ENCODE data around the gene SLC26A2. TPM values are rescaled to one million over a fixed set of nuclear protein-coding genes. Genes with fewer than 3 reads are reported as not detected.

SLC26A2 gene
- total RNA-seq, 2 experiments from 2014 or later, result 7.6 to 8.0 TPM

DNA sequence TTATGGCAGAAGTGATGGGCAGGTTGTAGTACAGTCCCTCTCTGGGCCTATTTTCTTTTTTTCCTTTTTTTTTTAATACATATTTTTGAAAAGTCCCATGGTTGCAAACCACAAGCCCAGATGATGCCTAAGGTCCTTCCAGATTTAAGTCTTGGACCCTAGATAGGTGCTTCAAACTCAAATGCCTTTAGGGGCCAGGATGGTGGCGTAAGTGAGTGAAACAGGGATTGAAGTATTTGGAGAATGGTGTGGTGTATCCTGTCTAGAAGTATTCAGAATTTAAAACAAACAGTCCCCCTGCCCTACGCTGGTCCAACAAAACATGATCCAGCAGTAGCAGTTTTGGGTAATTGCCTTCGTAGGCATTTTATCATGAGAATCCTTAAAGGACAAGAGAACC, 37.7 kb downstream of the SLC26A2 start:
- Mint-ChIP-seq H3K27me3 (ENCODE audit: low read depth) (no peaks in the 10 kb centered on the region), H3K4me1 (ENCODE audit: low read depth) (peaks cover 28% of the 10 kb centered on the region), H3K36me3 (ENCODE audit: low read depth) (peaks cover 11% of the 10 kb centered on the region), H3K27ac (no peak overlapping the region), H3K9me3 (ENCODE audit: insufficient read depth) (no peaks in the 10 kb centered on the region), H3K4me3 (no peak overlapping the region)
- ATAC-seq (no peak), DNase-seq (no peak)
- ChIA-PET POLR2A (no interaction called here), CTCF (interaction anchor here (1.2 to 2.8 kb wide), 2 partner anchors 8 to 164 kb away, joined by 4 to 16 read pairs; no protein-coding TSS in a partner anchor)

GRCh38 chr5:149999359-149999758, 38.8 kb downstream of the SLC26A2 start:
- ATAC-seq, result no peak
- H3K27me3 Mint-ChIP-seq (ENCODE audit: low read depth), result no peaks in the 10 kb centered on the region
- ChIA-PET CTCF (interaction anchor here (0.6 to 2.8 kb wide), 8 partner anchors 9 to 221 kb away, joined by 3 to 16 read pairs (median 4); partner anchors contain the start of gene SLC26A2), POLR2A (interaction anchor here (1.4 kb wide), 1 partner anchor 245 kb away, joined by 3 read pairs; no protein-coding TSS in a partner anchor)
- peaks cover 19% of the 10 kb centered on the region for H3K36me3 Mint-ChIP-seq (ENCODE audit: low read depth)
- no peaks in the 10 kb centered on the region for H3K9me3 Mint-ChIP-seq (ENCODE audit: insufficient read depth)
- peak overlapping the region; percentile 96 for H3K27ac Mint-ChIP-seq
- H3K4me1 Mint-ChIP-seq (ENCODE audit: low read depth), result peaks cover 36% of the 10 kb centered on the region
- no peak for DNase-seq
- peak overlapping the region; percentile 94 for H3K4me3 Mint-ChIP-seq

DNA sequence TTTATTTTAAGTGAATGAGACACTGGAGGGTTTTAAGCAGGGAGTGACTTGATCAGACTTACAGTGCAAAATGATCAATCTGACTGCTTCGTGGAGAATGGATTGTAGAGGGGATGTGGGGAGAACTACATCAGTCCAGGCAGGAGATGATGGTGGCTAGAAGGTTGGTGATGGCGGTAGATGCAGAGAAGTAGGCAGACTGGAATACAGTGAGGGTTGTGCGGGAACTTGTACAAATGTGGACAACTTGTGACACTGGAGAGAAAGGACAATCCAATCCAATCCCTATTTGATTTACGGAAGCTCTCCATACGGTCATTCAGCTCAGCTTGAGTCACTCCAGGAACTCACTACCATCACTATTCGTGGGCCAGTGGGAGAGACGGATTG, 39.3 kb downstream of the SLC26A2 start:
- peaks cover 22% of the 10 kb centered on the region for H3K36me3 Mint-ChIP-seq (ENCODE audit: low read depth)

DNA sequence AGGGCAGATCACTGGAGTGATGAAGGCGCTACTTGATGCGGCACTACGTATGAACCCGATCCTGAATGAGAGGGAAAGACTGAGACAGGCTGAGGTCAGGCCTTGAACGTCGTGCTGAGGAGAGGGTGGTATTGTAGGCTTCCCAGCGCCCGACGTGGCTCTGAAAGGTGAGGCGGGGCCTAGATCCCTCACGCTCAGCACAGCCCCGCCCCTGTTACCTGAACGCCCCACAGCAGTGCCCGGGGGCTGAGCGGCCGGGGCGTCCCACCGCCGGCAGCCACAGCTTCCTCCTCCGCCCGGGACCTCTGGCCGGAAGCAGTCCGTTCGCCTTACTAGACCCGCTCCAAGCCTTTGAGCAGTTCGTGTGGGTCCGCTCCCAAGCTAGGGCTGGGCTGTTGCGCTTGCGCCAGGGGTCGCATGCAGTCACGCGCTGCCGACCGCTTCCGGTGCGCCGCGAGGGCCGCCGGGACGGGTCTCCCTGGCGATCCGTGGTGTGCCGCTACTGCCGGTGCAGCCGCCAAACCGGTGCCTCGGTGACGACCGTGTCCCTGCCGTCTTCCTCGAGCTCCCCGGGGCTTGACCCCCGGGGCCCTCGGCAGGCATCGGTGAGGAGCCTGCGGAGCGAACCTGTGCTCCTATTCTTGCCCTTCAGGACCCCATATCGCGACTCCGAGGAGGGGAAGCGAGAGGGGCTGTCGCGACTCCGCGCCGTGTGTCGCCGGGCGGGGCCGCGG, 39.9 kb downstream of the SLC26A2 start, which contains the start of the genes HMGXB3 and TIGD6:
TSS of gene HMGXB3 (plus strand) at position 484 of the 734 bp plus-strand sequence. CDS start 4,114 bp downstream, outside the sequence.
TSS of gene TIGD6 (minus strand) at position 399 of the 734 bp plus-strand sequence. CDS start 4,306 bp downstream, outside the sequence.
- peak within 1 kb of the TSS; percentile 96 for H3K27ac Mint-ChIP-seq
- ChIA-PET POLR2A (interaction anchor here (0.6 to 2.3 kb wide), 14 partner anchors 21 to 413 kb away, joined by 3 to 14 read pairs (median 3); partner anchors contain the start of genes CD74, PPARGC1B and SLC26A2), CTCF (interaction anchor here (1.0 to 2.8 kb wide), 10 partner anchors 9 to 218 kb away, joined by 3 to 16 read pairs (median 4); partner anchors contain the start of gene SLC26A2)
- H3K27me3 Mint-ChIP-seq (ENCODE audit: low read depth), result no peaks in the 10 kb centered on the region
- peak; percentile 83 for ATAC-seq
- H3K36me3 Mint-ChIP-seq (ENCODE audit: low read depth), result peaks cover 24% of the 10 kb centered on the region
- no peaks in the 10 kb centered on the region for H3K9me3 Mint-ChIP-seq (ENCODE audit: insufficient read depth)
- H3K4me3 Mint-ChIP-seq, result peak within 1 kb of the TSS; percentile 94
- peaks cover 39% of the 10 kb centered on the region for H3K4me1 Mint-ChIP-seq (ENCODE audit: low read depth)
- peak; percentile 92 for DNase-seq

More for the DNA sequence above, 39.3 kb downstream of the SLC26A2 start:
- no peaks in the 10 kb centered on the region for H3K9me3 Mint-ChIP-seq (ENCODE audit: insufficient read depth)
- DNase-seq, result peak; percentile 24
- ATAC-seq, result no peak
- H3K4me3 Mint-ChIP-seq, result peak overlapping the region; percentile 94
- POLR2A ChIA-PET, result interaction anchor here (0.8 to 2.3 kb wide), 9 partner anchors 22 to 245 kb away, joined by 3 to 14 read pairs (median 3); partner anchors contain the start of gene SLC26A2
- no peaks in the 10 kb centered on the region for H3K27me3 Mint-ChIP-seq (ENCODE audit: low read depth)
- CTCF ChIA-PET, result interaction anchor here (1.0 to 2.8 kb wide), 9 partner anchors 9 to 219 kb away, joined by 3 to 16 read pairs (median 5); partner anchors contain the start of gene SLC26A2
- H3K27ac Mint-ChIP-seq, result peak overlapping the region; percentile 96
- peaks cover 39% of the 10 kb centered on the region for H3K4me1 Mint-ChIP-seq (ENCODE audit: low read depth)

DNA sequence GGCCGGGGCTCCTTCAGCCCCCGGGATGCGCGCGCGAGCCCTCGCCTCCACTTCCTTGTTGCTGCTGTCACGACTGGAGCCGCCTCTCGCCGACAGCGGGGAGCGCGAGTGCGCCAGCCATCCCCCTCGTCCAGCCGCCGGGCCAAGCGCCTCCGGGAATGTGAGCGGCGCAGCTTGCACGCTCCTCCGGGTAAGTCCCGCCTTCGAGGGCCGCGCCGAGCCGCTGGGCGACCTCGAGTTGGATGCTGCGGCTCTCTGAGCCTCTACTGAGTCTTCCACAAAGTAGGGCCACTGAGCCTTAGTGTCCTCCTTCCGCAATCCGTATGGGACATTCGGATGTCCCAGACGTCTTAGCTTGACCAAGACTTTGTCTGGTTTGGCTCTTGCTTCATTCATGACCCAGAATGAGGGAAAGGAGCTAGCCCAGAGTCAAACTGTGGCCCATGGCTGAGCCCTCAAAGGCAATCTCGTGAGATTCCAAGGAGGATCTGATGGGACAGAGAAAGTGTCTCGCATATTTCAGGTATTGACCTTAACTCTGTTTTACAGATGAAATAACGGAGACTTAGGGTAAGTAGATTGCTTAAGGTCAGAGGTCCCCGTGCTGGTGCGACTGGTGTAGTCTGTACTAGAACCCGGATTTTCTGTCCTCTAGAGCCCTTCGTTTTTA, 40.6 kb downstream of the SLC26A2 start:
- H3K36me3 Mint-ChIP-seq (ENCODE audit: low read depth), result peaks cover 29% of the 10 kb centered on the region
- ChIA-PET CTCF (interaction anchor here (1.0 to 2.8 kb wide), 8 partner anchors 9 to 167 kb away, joined by 3 to 16 read pairs (median 4); partner anchors contain the start of gene SLC26A2), POLR2A (interaction anchor here (0.6 to 2.3 kb wide), 13 partner anchors 20 to 412 kb away, joined by 3 to 14 read pairs (median 3); partner anchors contain the start of genes CD74, PPARGC1B and SLC26A2)
- peaks cover 39% of the 10 kb centered on the region for H3K4me1 Mint-ChIP-seq (ENCODE audit: low read depth)
- H3K27ac Mint-ChIP-seq, result peak overlapping the region; percentile 96
- DNase-seq (peak; percentile 61), ATAC-seq (peak; percentile 36)
- peak overlapping the region; percentile 94 for H3K4me3 Mint-ChIP-seq
- no peaks in the 10 kb centered on the region for H3K9me3 Mint-ChIP-seq (ENCODE audit: insufficient read depth)
- H3K27me3 Mint-ChIP-seq (ENCODE audit: low read depth), result no peaks in the 10 kb centered on the region

- Mint-ChIP-seq H3K27me3 (ENCODE audit: low read depth) (no peaks in the 10 kb centered on the region), H3K4me1 (ENCODE audit: low read depth) (peaks cover 39% of the 10 kb centered on the region)
- peak; percentile 77 for ATAC-seq
Measured at GRCh38 chr5:150001660-150002486, 41.3 kb downstream of the SLC26A2 start.

GRCh38 chr5:150006318-150006717, 45.8 kb downstream of the SLC26A2 start:
- H3K4me1 Mint-ChIP-seq (ENCODE audit: low read depth), result peaks cover 28% of the 10 kb centered on the region
- no peaks in the 10 kb centered on the region for H3K27me3 Mint-ChIP-seq (ENCODE audit: low read depth)
- ATAC-seq (no peak), DNase-seq (no peak)
- H3K9me3 Mint-ChIP-seq (ENCODE audit: insufficient read depth), result no peaks in the 10 kb centered on the region
- H3K27ac Mint-ChIP-seq, result no peak overlapping the region
- ChIA-PET POLR2A (no interaction called here), CTCF (interaction anchor here (1.3 to 2.4 kb wide), 5 partner anchors 16 to 345 kb away, joined by 3 to 8 read pairs (median 5); no protein-coding TSS in a partner anchor)
- no peak overlapping the region for H3K4me3 Mint-ChIP-seq
- H3K36me3 Mint-ChIP-seq (ENCODE audit: low read depth), result peaks cover 63% of the 10 kb centered on the region

More at GRCh38 chr5:150001660-150002486, 41.3 kb downstream of the SLC26A2 start:
- Mint-ChIP-seq H3K36me3 (ENCODE audit: low read depth) (peaks cover 35% of the 10 kb centered on the region), H3K4me3 (peak overlapping the region; percentile 94), H3K9me3 (ENCODE audit: insufficient read depth) (no peaks in the 10 kb centered on the region), H3K27ac (peak overlapping the region; percentile 96)
- DNase-seq, result peak; percentile 81
- ChIA-PET CTCF (interaction anchor here (0.9 to 2.8 kb wide), 7 partner anchors 8 to 168 kb away, joined by 3 to 13 read pairs (median 3); partner anchors contain the start of gene SLC26A2), POLR2A (interaction anchor here (0.7 to 2.3 kb wide), 5 partner anchors 39 to 272 kb away, joined by 3 to 14 read pairs (median 6); partner anchors contain the start of genes PPARGC1B and SLC26A2)

GRCh38 chr5:150007050-150007449, 46.5 kb downstream of the SLC26A2 start:
- Mint-ChIP-seq H3K4me1 (ENCODE audit: low read depth) (peaks cover 24% of the 10 kb centered on the region), H3K4me3 (no peak overlapping the region), H3K27ac (no peak overlapping the region), H3K36me3 (ENCODE audit: low read depth) (peaks cover 62% of the 10 kb centered on the region), H3K9me3 (ENCODE audit: insufficient read depth) (no peaks in the 10 kb centered on the region), H3K27me3 (ENCODE audit: low read depth) (no peaks in the 10 kb centered on the region)
- DNase-seq (no peak), ATAC-seq (no peak)
- POLR2A ChIA-PET, result no interaction called here
- CTCF ChIA-PET, result interaction anchor here (0.7 to 2.4 kb wide), 6 partner anchors 8 to 344 kb away, joined by 3 to 8 read pairs (median 4); no protein-coding TSS in a partner anchor

GRCh38 chr5:150009671-150010387, 49.3 kb downstream of the SLC26A2 start:
- no peaks in the 10 kb centered on the region for H3K27me3 Mint-ChIP-seq (ENCODE audit: low read depth)
- DNase-seq, result no peak
- peaks cover 1% of the 10 kb centered on the region for H3K4me1 Mint-ChIP-seq (ENCODE audit: low read depth)
- H3K9me3 Mint-ChIP-seq (ENCODE audit: insufficient read depth), result no peaks in the 10 kb centered on the region
- CTCF ChIA-PET, result interaction anchor here (1.1 to 2.5 kb wide), 2 partner anchors 9 to 19 kb away, joined by 3 to 8 read pairs; no protein-coding TSS in a partner anchor
- H3K27ac Mint-ChIP-seq, result no peak overlapping the region
- POLR2A ChIA-PET, result interaction anchor here (0.7 kb wide), 1 partner anchor 17 kb away, joined by 3 read pairs; no protein-coding TSS in a partner anchor
- peaks cover 73% of the 10 kb centered on the region for H3K36me3 Mint-ChIP-seq (ENCODE audit: low read depth)
- H3K4me3 Mint-ChIP-seq, result no peak overlapping the region
- ATAC-seq, result peak; percentile 33

- Mint-ChIP-seq H3K4me3 (no peak overlapping the region), H3K9me3 (ENCODE audit: insufficient read depth) (peaks cover 12% of the 10 kb centered on the region), H3K27ac (no peak overlapping the region), H3K27me3 (ENCODE audit: low read depth) (no peaks in the 10 kb centered on the region), H3K4me1 (ENCODE audit: low read depth) (no peaks in the 10 kb centered on the region), H3K36me3 (ENCODE audit: low read depth) (peaks cover 78% of the 10 kb centered on the region)
- DNase-seq (no peak), ATAC-seq (no peak)
- POLR2A ChIA-PET, result no interaction called here
- CTCF ChIA-PET, result no interaction called here
Measured at GRCh38 chr5:150013931-150014330, 53.4 kb downstream of the SLC26A2 start.

All from activated CD8-positive, alpha-beta T cell treated with anti-CD3 and anti-CD28 coated beads, Interleukin-2, amount 10 ng/mL, durations not matched to agents 7 days and 5 days (primary cell).